GM19455 (cell line): ENCODE results near the gene AP3B1.
A peak's percentile ranks its signal among the peaks of the same experiment; 100 is the strongest.

Experiments used
- ATAC-seq: cut with Tn5 transposase; IDR thresholded peaks from one replicate; pipeline ENCODE4 v1.9.1; 2021; ENCODE audit not compliant: unreplicated experiment

Gene AP3B1, protein sequence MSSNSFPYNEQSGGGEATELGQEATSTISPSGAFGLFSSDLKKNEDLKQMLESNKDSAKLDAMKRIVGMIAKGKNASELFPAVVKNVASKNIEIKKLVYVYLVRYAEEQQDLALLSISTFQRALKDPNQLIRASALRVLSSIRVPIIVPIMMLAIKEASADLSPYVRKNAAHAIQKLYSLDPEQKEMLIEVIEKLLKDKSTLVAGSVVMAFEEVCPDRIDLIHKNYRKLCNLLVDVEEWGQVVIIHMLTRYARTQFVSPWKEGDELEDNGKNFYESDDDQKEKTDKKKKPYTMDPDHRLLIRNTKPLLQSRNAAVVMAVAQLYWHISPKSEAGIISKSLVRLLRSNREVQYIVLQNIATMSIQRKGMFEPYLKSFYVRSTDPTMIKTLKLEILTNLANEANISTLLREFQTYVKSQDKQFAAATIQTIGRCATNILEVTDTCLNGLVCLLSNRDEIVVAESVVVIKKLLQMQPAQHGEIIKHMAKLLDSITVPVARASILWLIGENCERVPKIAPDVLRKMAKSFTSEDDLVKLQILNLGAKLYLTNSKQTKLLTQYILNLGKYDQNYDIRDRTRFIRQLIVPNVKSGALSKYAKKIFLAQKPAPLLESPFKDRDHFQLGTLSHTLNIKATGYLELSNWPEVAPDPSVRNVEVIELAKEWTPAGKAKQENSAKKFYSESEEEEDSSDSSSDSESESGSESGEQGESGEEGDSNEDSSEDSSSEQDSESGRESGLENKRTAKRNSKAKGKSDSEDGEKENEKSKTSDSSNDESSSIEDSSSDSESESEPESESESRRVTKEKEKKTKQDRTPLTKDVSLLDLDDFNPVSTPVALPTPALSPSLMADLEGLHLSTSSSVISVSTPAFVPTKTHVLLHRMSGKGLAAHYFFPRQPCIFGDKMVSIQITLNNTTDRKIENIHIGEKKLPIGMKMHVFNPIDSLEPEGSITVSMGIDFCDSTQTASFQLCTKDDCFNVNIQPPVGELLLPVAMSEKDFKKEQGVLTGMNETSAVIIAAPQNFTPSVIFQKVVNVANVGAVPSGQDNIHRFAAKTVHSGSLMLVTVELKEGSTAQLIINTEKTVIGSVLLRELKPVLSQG

DNA sequence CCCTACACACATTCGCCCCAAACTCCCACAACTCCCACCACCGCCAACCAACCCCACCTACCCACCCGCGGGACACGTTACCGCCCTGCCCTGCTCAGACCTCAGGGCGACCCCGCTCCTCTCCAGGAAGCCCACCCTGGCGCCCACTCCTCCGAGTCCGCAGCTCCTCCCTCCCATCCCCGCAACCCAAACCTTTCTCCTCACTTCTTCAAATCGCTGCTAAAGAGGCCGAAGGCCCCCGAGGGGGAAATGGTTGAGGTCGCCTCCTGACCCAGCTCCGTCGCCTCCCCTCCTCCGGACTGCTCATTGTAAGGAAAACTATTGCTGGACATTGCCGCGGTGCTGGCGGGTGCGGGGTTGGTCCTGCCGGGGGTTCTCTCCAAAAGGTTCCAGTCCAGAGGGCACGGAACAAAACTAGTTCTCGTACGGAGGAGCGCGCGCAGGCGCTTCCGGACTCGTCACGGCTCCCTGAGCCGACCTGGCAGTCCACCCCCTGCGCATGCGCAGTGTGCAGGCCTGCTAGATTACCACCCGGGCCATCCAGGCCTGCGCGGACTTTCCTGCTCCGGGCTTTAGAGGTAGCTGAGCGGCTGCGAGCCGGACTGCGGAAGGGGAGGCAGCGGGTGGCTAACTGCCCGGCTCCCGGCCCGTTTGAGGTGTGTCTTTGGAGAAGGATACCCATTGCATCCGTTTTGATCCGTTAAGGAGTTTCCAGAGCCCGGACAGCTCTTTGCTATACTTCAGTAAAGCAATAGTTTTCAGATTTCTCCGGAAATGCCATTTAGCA is at the start of gene AP3B1:
Gene AP3B1 (minus strand): TSS at position 451 of the 787 bp plus-strand sequence. CDS start 119 bp downstream, at position 332.
- peak; percentile 90 for ATAC-seq

DNA sequence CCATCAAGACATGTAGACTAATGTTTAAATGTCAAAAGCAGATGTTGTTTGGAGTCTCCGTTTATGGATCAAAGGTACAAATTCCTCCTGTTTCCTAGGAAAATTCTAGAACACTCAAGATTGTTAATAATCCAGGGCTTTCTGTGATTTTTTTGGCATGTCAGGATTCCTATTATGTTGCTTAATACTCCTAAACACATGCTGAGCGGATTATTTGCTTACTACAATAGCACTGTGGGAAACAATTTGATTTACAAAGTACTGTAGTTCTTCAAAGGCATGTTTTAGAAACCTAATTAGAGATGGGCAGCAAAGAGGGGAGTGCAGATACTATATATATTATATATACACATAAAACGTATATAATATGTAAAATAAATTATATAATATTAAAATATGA is 46.9 kb upstream of the AP3B1 start:
- no peak for ATAC-seq

DNA sequence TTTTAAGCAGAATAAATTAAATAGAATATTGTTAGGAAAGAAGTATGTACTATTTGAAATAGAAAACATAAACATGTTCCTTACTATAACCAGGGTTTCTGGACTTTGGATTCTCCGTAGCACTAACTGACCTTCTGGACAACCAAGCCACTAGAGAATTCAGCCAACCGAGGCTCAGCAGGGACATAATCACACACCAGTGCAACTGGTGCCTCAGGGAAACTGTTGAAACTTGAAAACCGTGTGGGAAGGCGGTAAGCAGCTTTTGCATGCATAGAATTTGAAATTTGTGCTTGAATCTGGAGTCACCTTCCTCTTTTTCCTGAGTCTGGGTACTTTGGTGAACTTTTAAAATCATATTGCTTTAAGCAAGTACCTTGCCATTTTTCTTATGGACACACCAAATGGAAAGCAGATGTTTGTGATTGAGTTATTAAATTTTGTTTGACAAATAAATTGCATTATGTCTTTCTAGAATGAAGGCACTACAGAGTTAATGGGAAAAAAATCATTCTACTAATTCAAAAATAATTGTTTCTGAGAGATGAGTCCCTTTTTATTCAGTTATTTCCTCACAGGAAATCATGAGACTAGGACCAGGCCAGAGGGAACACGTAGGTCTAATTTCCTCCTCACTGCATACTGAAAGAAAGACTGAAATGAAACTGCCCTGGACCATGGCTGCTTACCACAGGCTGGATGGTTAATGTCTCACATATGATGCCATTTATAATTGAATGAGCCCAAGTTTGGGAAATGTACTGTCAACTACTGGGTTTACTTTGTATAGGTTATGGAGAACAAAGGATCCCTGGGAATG is 45.3 kb upstream of the AP3B1 start:
- no peak for ATAC-seq

GRCh38 chr5:78336698-78337097 is 42.2 kb upstream of the AP3B1 start:
- no peak for ATAC-seq

DNA sequence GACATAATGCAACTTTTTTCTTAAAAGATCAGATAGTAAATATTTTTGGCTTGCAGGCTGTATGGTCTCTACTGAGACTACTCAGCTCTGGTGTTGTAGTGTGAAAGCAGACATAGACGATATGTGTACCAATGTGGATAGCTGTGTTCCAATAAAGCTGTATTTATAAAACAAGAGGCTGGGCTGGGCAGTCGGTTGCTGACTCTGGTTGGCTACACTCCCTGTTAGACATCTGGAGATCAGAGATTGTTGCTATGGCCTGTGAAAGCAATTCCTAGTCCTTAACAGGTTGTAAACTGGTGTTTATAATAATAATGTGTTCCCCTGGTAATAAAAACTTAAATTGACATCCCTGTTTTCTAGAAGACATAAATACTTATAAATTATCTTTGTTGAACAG is 41.5 kb upstream of the AP3B1 start:
- no peak for ATAC-seq

GRCh38 chr5:78334811-78335210 is 40.3 kb upstream of the AP3B1 start:
- no peak for ATAC-seq

DNA sequence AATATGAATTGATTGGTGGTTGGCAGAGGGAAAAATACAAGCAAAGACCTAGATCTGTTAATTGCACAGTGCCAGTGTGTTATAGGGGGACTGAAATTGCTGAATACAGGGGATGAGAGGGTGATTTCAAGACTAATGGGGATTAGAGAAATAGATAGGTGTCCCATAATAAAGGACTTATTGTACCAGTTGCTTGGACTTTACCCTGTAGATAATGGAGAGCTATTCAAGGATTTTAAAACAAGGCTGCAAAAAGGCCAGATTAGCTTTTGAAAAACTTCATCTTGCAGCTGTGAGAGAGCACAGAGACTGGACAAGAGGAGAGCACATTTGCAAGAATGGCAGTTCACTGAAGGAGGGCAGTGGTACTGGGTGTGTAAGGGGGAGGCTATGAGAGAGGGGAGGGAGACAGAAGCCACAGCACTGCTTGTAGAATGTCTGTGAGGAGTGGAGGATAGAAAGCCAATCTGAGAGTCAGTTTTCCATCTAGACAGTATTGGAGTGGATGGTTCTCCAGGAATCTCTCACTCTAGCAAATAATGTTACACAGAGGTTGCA is 37.1 kb upstream of the AP3B1 start:
- no peak for ATAC-seq

GRCh38 chr5:78328585-78329173 is 34.2 kb upstream of the AP3B1 start:
- no peak for ATAC-seq

GRCh38 chr5:78327761-78328510 is 33.4 kb upstream of the AP3B1 start:
- no peak for ATAC-seq

DNA sequence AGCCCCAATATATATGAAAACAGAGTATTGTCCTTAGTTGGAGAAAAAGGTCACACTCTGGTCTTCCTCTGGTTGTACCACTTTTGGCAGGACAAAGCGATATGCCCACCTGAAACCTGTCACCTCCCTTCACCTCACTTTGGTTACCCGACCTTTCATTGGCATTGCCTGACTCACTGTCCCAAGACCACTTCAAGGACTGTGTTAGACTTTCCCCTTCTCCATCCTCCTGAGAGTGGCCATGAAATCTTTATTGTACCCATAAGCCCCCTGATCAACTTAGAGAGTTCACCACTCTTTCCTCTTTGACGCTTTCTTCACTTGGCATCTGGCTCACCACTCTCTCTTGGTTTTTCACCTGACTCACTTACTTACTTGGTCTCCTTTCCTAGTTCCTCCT is 32.4 kb upstream of the AP3B1 start:
- ATAC-seq: no peak

DNA sequence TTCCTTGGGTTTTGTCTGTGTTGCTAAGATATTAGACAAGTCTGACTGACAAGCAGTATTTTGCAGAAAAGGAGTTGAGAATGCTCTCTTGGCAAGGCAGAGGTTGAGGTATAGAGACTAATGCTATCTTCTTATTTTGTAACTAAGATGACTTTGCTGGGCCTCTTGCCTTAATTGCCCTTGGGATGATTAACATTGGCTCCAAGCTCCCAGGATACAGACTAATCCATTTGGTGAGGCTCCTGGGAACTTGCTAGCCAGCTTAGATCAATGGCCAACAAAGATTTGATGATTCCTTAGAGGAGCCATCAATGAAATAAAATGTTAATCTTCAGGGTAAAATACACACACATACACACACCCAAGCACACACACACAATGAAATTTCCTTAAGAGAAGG is 28.7 kb upstream of the AP3B1 start:
- ATAC-seq: no peak

DNA sequence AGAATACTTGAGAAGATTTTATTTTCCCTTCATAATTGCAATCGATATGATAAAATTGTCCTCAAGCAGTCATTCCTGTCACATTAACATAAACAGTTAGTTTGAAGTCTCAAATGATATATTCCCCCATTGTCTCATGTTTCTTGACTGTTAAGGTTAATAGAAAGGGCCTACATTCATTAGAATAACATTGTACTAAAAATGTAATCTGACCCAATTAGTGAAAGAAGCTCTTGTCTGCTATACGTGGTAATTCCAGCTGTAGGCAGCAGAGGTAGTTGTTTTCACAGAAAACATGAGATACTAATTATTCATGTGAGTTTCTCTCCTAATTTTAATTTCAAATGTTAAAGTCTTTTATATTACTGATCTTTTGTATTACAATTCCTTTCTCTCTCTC is 25.9 kb upstream of the AP3B1 start:
- ATAC-seq: no peak

DNA sequence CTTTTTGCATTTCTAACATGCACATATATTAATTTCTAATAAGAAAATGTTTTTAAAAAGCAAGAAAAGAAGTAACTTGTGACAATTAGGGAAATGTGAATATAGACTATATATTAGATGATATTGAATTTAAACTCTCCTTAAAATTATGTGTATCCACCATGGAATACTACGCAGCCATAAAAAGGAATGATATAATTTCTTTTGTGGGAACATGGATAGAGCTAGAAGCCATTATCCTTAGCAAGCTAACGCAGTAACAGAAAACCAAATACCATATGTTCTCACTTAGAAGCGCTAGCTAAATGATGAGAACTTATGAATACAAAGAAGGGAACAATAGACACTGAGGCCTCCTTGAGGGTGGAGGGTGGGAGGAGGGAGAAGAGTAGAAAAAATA is 23.8 kb upstream of the AP3B1 start:
- no peak for ATAC-seq

- no peak for ATAC-seq
Measured at GRCh38 chr5:78317515-78317914, 23.0 kb upstream of the AP3B1 start.

DNA sequence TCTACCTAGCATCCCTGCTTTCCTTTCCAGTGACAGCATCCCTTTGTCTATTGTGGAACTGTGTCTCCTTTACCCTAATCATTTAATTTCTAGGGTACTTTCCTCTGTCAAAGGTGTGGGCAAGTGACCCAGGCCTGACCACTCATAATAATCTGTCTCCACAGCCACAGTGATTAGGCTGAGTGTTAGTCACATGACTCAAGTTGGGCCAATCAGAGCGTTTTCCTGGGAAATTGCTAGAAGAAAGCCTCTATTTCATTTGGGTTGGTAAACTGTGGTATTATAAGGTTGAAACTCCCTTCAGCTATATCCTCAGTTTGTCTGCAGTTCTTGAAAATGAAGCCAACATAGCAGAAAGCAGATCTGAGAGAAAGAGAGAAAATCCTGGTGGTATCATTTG is 14.2 kb upstream of the AP3B1 start:
- no peak for ATAC-seq

DNA sequence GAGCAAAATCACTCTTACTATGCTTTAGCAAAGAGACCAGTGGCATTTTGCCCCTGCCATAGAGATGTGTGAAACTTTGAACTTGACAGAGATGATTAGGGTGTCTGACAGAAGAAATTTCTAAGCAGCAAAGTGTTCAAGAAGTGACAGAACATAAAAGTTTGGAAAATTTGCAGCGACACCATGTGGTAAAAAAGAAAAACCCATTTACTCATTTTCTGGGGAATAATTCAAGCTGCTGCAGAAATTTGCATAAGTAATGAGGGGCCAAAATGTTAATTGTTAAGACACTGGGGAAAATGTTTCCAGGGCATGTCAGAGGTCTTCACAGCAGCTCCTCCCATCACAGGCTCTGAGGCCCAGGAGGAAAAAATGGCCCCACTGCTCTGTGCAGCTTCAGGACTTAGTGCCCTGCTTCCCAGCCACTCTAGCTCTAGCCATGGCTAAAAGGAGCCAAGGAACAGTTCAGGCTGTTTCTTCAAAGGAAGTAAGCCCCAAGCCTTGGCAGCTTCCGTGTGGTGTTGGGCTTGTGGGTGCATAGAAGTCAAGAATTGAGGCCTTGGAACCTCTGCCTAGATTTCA is 6.1 kb upstream of the AP3B1 start:
- no peak for ATAC-seq

- ATAC-seq: no peak
Measured at GRCh38 chr5:78295035-78295961, 800 bp upstream of the AP3B1 start.
